Natural killer cell (primary cell): ENCODE measurements around the gene ATG101. TPM values are rescaled to one million over a fixed set of nuclear protein-coding genes. Genes with fewer than 3 reads are reported as not detected.

ENCODE experiments used
- ATAC-seq, 3 donors: fragments of 150-1000 bp in 2 of 3; fragments of 200-7000 bp in 1 of 3; cut with Tn5 transposase; 1 replicate in 1 of 3; 2 replicates in 2 of 3; pipeline ENCODE4 v1.10.0; 2021; ENCODE audit warnings: mild to moderate bottlenecking in 2 of 3, moderate library complexity in 2 of 3
- DNase-seq, 2 donors: peaks; one replicate each; pipeline versions ENCODE4 v3.0.0 to v3.0.0-alpha.2; 2013 to 2021; ENCODE audit warnings: mixed read lengths in 1 of 2
- H3K27ac ChIP-seq: one replicate; pipeline ENCODE4 v1.5.1; 2013; ENCODE audit warnings: mild to moderate bottlenecking, low read length
- H3K27me3 ChIP-seq: one replicate; pipeline ENCODE4 v1.6.1; 2013; ENCODE audit warnings: low read length; ENCODE audit not compliant: control insufficient read depth, insufficient read depth
- H3K36me3 ChIP-seq: one replicate; pipeline ENCODE4 v1.6.1; 2013; ENCODE audit warnings: low read length; ENCODE audit not compliant: control insufficient read depth, insufficient read depth
- H3K4me1 ChIP-seq: one replicate; pipeline ENCODE4 v1.6.1; 2013; ENCODE audit warnings: low read length; ENCODE audit not compliant: control insufficient read depth, insufficient read depth
- H3K4me3 ChIP-seq: one replicate; pipeline ENCODE4 v1.5.1; 2013; ENCODE audit warnings: low read length
- H3K9me3 ChIP-seq: one replicate; pipeline ENCODE4 v1.6.1; 2013; ENCODE audit warnings: low read length; ENCODE audit not compliant: control insufficient read depth, insufficient read depth
- H3K27ac Mint-ChIP-seq, 2 donors: one replicate each; pipeline ENCODE4 v1.8.0; 2022; ENCODE audit warnings: mild to moderate bottlenecking in 2 of 2, mixed read lengths in 2 of 2, moderate library complexity in 1 of 2
- H3K27me3 Mint-ChIP-seq, 2 donors: one replicate each; pipeline ENCODE4 v1.8.0; 2022; ENCODE audit warnings: low read depth in 2 of 2, mixed read lengths in 2 of 2
- H3K36me3 Mint-ChIP-seq: one replicate; pipeline ENCODE4 v1.8.0; 2022; ENCODE audit warnings: mixed read lengths
- H3K4me1 Mint-ChIP-seq, 2 donors: one replicate each; pipeline ENCODE4 v1.8.0; 2022; ENCODE audit warnings: mixed read lengths in 2 of 2
- H3K4me3 Mint-ChIP-seq: one replicate; pipeline ENCODE4 v1.8.0; 2022; ENCODE audit warnings: mild to moderate bottlenecking, moderate library complexity, mixed read lengths
- H3K9me3 Mint-ChIP-seq, 2 donors: one replicate each; pipeline ENCODE4 v1.8.0; 2022; ENCODE audit warnings: mixed read lengths in 2 of 2
- CTCF ChIP-seq: fragments of 200-600 bp; IDR thresholded peaks from one replicate; pipeline ENCODE4 v1.8.0; 2022; ENCODE audit warnings: antibody characterized with exemption
- WGBS: methylation state at CpG from one replicate; pipeline ENCODE4 v1.1.7; 2013; ENCODE audit warnings: missing lambda C conversion rate; ENCODE audit not compliant: insufficient coverage; 5-methylcytosine and 5-hydroxymethylcytosine counted together
- intact Hi-C: fragments of 100-400 bp; cut with micrococcal nuclease; formaldehyde crosslinking; loops from one replicate; pipeline ENCODE4 v1.14.2; 2022
- total RNA-seq, 4 donors: library from RNA; stranded (reverse); fragments of 120-200 nt in 1 of 4; gene quantifications; one replicate each; pipeline versions ENCODE4 v1.2.3 to v1.2.4, GENCODE V29; 2013 to 2022

Gene ATG101
- total RNA-seq, 3 donors from 2014 or later (not counting 1 experiment from before 2014, with no cell fraction given) = 18.6 to 32.8 (median 23.3) TPM

DNA sequence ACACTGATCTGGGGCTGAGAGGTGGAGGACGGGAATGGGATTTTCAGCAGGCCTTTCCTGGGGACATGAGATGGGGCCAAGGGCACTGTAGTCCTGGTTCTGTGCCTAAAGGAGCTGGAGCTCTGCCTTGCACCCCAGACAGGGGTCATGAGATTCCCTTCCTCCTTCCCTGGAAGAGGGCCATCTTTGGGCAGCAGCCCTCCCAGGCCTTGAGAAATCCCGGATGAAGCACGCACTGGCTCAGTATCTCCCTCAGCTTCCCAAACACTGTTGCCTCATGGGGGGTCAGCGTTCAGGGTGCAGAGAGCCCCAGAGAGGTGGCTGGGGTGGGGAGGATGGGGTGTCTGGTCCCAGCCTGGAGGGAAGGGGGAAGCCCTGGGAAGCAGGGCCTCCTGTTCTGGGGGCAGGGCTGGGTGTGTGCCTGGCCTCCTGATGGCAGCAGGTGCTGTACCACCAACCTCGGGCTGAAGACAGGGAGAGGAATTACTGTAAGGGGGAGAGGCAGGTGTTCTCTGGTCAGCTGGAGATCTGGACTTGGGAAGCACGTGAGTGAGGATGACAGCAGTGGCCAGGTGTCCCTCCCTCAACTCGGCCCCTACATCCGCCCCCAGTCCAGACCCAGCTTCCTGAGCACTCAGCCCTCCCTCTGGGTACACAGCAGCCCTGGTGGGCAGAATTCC is 26.9 kb upstream of the ATG101 start:
- Histone ChIP-seq H3K27ac (no peak overlapping the region), H3K36me3 (no peaks in the 10 kb centered on the region), H3K4me1 (peaks cover 30% of the 10 kb centered on the region), H3K9me3 (no peaks in the 10 kb centered on the region), H3K27me3 (no peaks in the 10 kb centered on the region), H3K4me3 (no peak overlapping the region)
- 87% methylated on average over 8 of the region's 8 CpGs for WGBS
- Mint-ChIP-seq H3K36me3 (no peaks in the 10 kb centered on the region), H3K27ac (peak overlapping the region in 1 of 2 donors; percentile 85), H3K4me3 (no peak overlapping the region), H3K27me3 (peaks cover 0 to 4% of the 10 kb centered on the region in 2 donors), H3K9me3 (no peaks in the 10 kb centered on the region), H3K4me1 (peaks cover 10 to 20% of the 10 kb centered on the region in 2 donors)
- ATAC-seq = no peak
- intact Hi-C loops = loop anchor here (1.0 kb wide), 1 partner anchor 7 kb away; no protein-coding TSS in a partner anchor
- TF ChIP-seq CTCF = no peak
- no peak for DNase-seq

- Mint-ChIP-seq H3K36me3 (no peaks in the 10 kb centered on the region), H3K27me3 (peaks cover 0 to 2% of the 10 kb centered on the region in 2 donors), H3K4me1 (peaks cover 10 to 20% of the 10 kb centered on the region in 2 donors), H3K27ac (no peak overlapping the region), H3K4me3 (no peak overlapping the region), H3K9me3 (no peaks in the 10 kb centered on the region)
- ATAC-seq = no peak
- DNase-seq = no peak
- H3K9me3 ChIP-seq = no peaks in the 10 kb centered on the region
- no peak overlapping the region for H3K27ac ChIP-seq
- intact Hi-C loops = no loop called here
- 89% methylated on average over 21 of the region's 21 CpGs for WGBS
- H3K27me3 ChIP-seq = no peaks in the 10 kb centered on the region
- no peak overlapping the region for H3K4me3 ChIP-seq
- H3K4me1 ChIP-seq = peaks cover 30% of the 10 kb centered on the region
- no peaks in the 10 kb centered on the region for H3K36me3 ChIP-seq
- no peak for TF ChIP-seq CTCF
Measured at GRCh38 chr12:52043386-52044212, 26.2 kb upstream of the ATG101 start.

GRCh38 chr12:52044292-52044983 is 25.3 kb upstream of the ATG101 start:
- TF ChIP-seq CTCF = no peak
- Mint-ChIP-seq H3K27me3 (peaks cover 0 to 6% of the 10 kb centered on the region in 2 donors), H3K27ac (peak overlapping the region in 1 of 2 donors; percentile 61), H3K36me3 (no peaks in the 10 kb centered on the region), H3K4me1 (peaks cover 16 to 25% of the 10 kb centered on the region in 2 donors), H3K4me3 (no peak overlapping the region), H3K9me3 (no peaks in the 10 kb centered on the region)
- 89% methylated on average over 18 of the region's 18 CpGs for WGBS
- no peak for DNase-seq
- Histone ChIP-seq H3K4me1 (peaks cover 30% of the 10 kb centered on the region), H3K27ac (no peak overlapping the region), H3K9me3 (no peaks in the 10 kb centered on the region), H3K36me3 (no peaks in the 10 kb centered on the region), H3K4me3 (no peak overlapping the region), H3K27me3 (no peaks in the 10 kb centered on the region)
- intact Hi-C loops = no loop called here
- no peak for ATAC-seq
